Neural progenitor cell (in vitro differentiated cells): ENCODE measurements around the gene NRGN. TPM values are rescaled to one million over a fixed set of nuclear protein-coding genes. Genes with fewer than 3 reads are reported as not detected.

Experiments used
- DNase-seq: peaks from one replicate; pipeline ENCODE4 v3.0.0-alpha.2; 2016; ENCODE audit warnings: low spot score
- H2AFZ ChIP-seq: fragments of 200-600 bp; sonication (generic); replicated peaks from 2 replicates; pipeline ENCODE4 v1.6.1; 2016; ENCODE audit warnings: antibody characterized with exemption
- H3F3A ChIP-seq: fragments of 200-600 bp; sonication (generic); 2 replicates; pipeline ENCODE4 v1.6.1; 2016; ENCODE audit warnings: antibody characterized with exemption, low read depth
- H3K27ac ChIP-seq: fragments of 200-600 bp; sonication (generic); 2 replicates; pipeline ENCODE4 v1.5.1; 2016; ENCODE audit warnings: mild to moderate bottlenecking
- H3K27me3 ChIP-seq: fragments of 200-600 bp; sonication (generic); 2 replicates; pipeline ENCODE4 v1.6.1; 2016; ENCODE audit warnings: mild to moderate bottlenecking, moderate library complexity
- H3K36me3 ChIP-seq: fragments of 200-600 bp; sonication (generic); 2 replicates; pipeline ENCODE4 v1.5.1; 2016
- H3K4me1 ChIP-seq: fragments of 200-600 bp; sonication (generic); 2 replicates; pipeline ENCODE4 v1.6.1; 2016; ENCODE audit warnings: mixed run types
- H3K4me2 ChIP-seq: fragments of 200-600 bp; sonication (generic); 2 replicates; pipeline ENCODE4 v1.6.1; 2016
- H3K4me3 ChIP-seq: fragments of 200-600 bp; sonication (generic); 2 replicates; pipeline ENCODE4 v1.5.1; 2016
- H3K79me2 ChIP-seq: fragments of 200-600 bp; sonication (generic); 2 replicates; pipeline ENCODE4 v1.6.1; 2016; ENCODE audit warnings: low read depth
- H3K9ac ChIP-seq: fragments of 200-600 bp; sonication (generic); 2 replicates; pipeline ENCODE4 v1.6.1; 2016
- H3K9me3 ChIP-seq: fragments of 200-600 bp; sonication (generic); 2 replicates; pipeline ENCODE4 v1.5.1; 2016; ENCODE audit warnings: low read depth
- H4K20me1 ChIP-seq: fragments of 200-600 bp; sonication (generic); 2 replicates; pipeline ENCODE4 v1.6.1; 2016; ENCODE audit warnings: low read depth
- H3K27ac Mint-ChIP-seq: 3 replicates; pipeline ENCODE4 v1.8.0; 2021; ENCODE audit warnings: mixed read lengths
- H3K27me3 Mint-ChIP-seq: 2 replicates; pipeline ENCODE4 v1.8.0; 2022; ENCODE audit warnings: low read depth, mild to moderate bottlenecking, inconsistent platforms, moderate library complexity, mixed read lengths; ENCODE audit not compliant: insufficient read depth
- H3K36me3 Mint-ChIP-seq: 3 replicates; pipeline ENCODE4 v1.8.0; 2021; ENCODE audit warnings: mixed read lengths
- H3K4me1 Mint-ChIP-seq: 3 replicates; pipeline ENCODE4 v1.8.0; 2021; ENCODE audit warnings: mixed read lengths
- H3K4me3 Mint-ChIP-seq: 3 replicates; pipeline ENCODE4 v1.8.0; 2021; ENCODE audit warnings: mild to moderate bottlenecking, moderate library complexity, mixed read lengths
- H3K9me3 Mint-ChIP-seq: 3 replicates; pipeline ENCODE4 v1.8.0; 2020; ENCODE audit warnings: mixed read lengths
- CTCF ChIP-seq: fragments of 200-600 bp; sonication (generic); IDR thresholded peaks from 2 replicates; pipeline ENCODE4 v1.5.1; 2017; ENCODE audit warnings: antibody characterized with exemption, mild to moderate bottlenecking
- EZH2 ChIP-seq: fragments of 200-600 bp; sonication (generic); IDR thresholded peaks from 2 replicates; pipeline ENCODE4 v1.6.1; 2017; ENCODE audit warnings: antibody characterized with exemption, mild to moderate bottlenecking, moderate library complexity
- EZH2phosphoT487 ChIP-seq: fragments of 200-600 bp; sonication (generic); IDR thresholded peaks from 2 replicates; pipeline ENCODE4 v1.6.1; 2017; ENCODE audit warnings: antibody characterized with exemption
- total RNA-seq: library from RNA; depleted of rRNA; stranded (reverse); fragments of >200 nt; gene quantifications from 2 replicates; pipeline ENCODE4 v1.2.3, GENCODE V29; 2015; ENCODE audit warnings: low replicate concordance

NRGN gene
- total RNA-seq, 1 donor from 2014 or later = 0.39 TPM

- TF ChIP-seq CTCF (no peak), EZH2phosphoT487 (no peak), EZH2 (no peak)
- no peaks in the 10 kb centered on the region for H3K79me2 ChIP-seq
- peaks cover 27% of the 10 kb centered on the region for H3K4me1 ChIP-seq
- DNase-seq = no peak
- H3F3A ChIP-seq = peaks cover 17% of the 10 kb centered on the region
- no peak overlapping the region for H3K4me2 ChIP-seq
- no peaks in the 10 kb centered on the region for H3K9me3 Mint-ChIP-seq
- no peak overlapping the region for H3K27ac Mint-ChIP-seq
- H2AFZ ChIP-seq = no peak overlapping the region
- H3K36me3 Mint-ChIP-seq = no peaks in the 10 kb centered on the region
- H3K4me3 ChIP-seq = no peak overlapping the region
- H3K9me3 ChIP-seq = no peaks in the 10 kb centered on the region
- H3K9ac ChIP-seq = no peak overlapping the region
- H4K20me1 ChIP-seq = no peaks in the 10 kb centered on the region
- H3K27me3 ChIP-seq = peaks cover 90% of the 10 kb centered on the region
- H3K4me3 Mint-ChIP-seq = peak overlapping the region; percentile 83
- peaks cover 56% of the 10 kb centered on the region for H3K4me1 Mint-ChIP-seq
- no peaks in the 10 kb centered on the region for H3K36me3 ChIP-seq
- peaks cover 19% of the 10 kb centered on the region for H3K27me3 Mint-ChIP-seq
- no peak overlapping the region for H3K27ac ChIP-seq
Observed at GRCh38 chr11:124719534-124719933, 20.2 kb upstream of the NRGN start.

- Mint-ChIP-seq H3K27ac (peak overlapping the region; percentile 20), H3K36me3 (no peaks in the 10 kb centered on the region), H3K27me3 (peaks cover 29% of the 10 kb centered on the region), H3K9me3 (no peaks in the 10 kb centered on the region), H3K4me3 (no peak overlapping the region), H3K4me1 (peaks cover 71% of the 10 kb centered on the region)
- no peak overlapping the region for H3K4me2 ChIP-seq
- H3K36me3 ChIP-seq = no peaks in the 10 kb centered on the region
- no peak overlapping the region for H3K27ac ChIP-seq
- no peaks in the 10 kb centered on the region for H4K20me1 ChIP-seq
- no peaks in the 10 kb centered on the region for H3K79me2 ChIP-seq
- no peak overlapping the region for H2AFZ ChIP-seq
- no peak overlapping the region for H3K9ac ChIP-seq
- TF ChIP-seq EZH2phosphoT487 (no peak), EZH2 (no peak)
- no peaks in the 10 kb centered on the region for H3K9me3 ChIP-seq
- H3F3A ChIP-seq = peaks cover 17% of the 10 kb centered on the region
- no peak overlapping the region for H3K4me3 ChIP-seq
- H3K4me1 ChIP-seq = peaks cover 42% of the 10 kb centered on the region
- no peak for DNase-seq
- peaks cover 83% of the 10 kb centered on the region for H3K27me3 ChIP-seq
Observed at GRCh38 chr11:124722176-124722575, 17.6 kb upstream of the NRGN start.

- TF ChIP-seq CTCF (no peak), EZH2 (no peak), EZH2phosphoT487 (no peak)
- Histone ChIP-seq H3K27ac (no peak overlapping the region), H3K9me3 (no peaks in the 10 kb centered on the region), H3K36me3 (no peaks in the 10 kb centered on the region), H3F3A (no peaks in the 10 kb centered on the region), H3K79me2 (no peaks in the 10 kb centered on the region), H3K4me1 (peaks cover 28% of the 10 kb centered on the region), H3K4me2 (peak overlapping the region; percentile 31), H2AFZ (peak overlapping the region; percentile 63), H3K9ac (no peak overlapping the region), H4K20me1 (no peaks in the 10 kb centered on the region), H3K4me3 (no peak overlapping the region), H3K27me3 (peaks cover 54% of the 10 kb centered on the region)
- H3K4me1 Mint-ChIP-seq = peaks cover 60% of the 10 kb centered on the region
- H3K27me3 Mint-ChIP-seq = peaks cover 21% of the 10 kb centered on the region
- no peaks in the 10 kb centered on the region for H3K36me3 Mint-ChIP-seq
- H3K27ac Mint-ChIP-seq = peak overlapping the region; percentile 64
- peak overlapping the region; percentile 15 for H3K4me3 Mint-ChIP-seq
- DNase-seq = no peak
- H3K9me3 Mint-ChIP-seq = no peaks in the 10 kb centered on the region
Observed at GRCh38 chr11:124724979-124725718, 14.6 kb upstream of the NRGN start.

GRCh38 chr11:124725719-124726105 lies 14.0 kb upstream of the NRGN start:
- Histone ChIP-seq H3K36me3 (no peaks in the 10 kb centered on the region), H3K4me3 (no peak overlapping the region), H3F3A (no peaks in the 10 kb centered on the region), H3K79me2 (no peaks in the 10 kb centered on the region), H3K4me2 (no peak overlapping the region), H3K27me3 (peaks cover 48% of the 10 kb centered on the region), H4K20me1 (no peaks in the 10 kb centered on the region), H3K9ac (no peak overlapping the region), H2AFZ (no peak overlapping the region), H3K9me3 (no peaks in the 10 kb centered on the region), H3K4me1 (peaks cover 28% of the 10 kb centered on the region), H3K27ac (no peak overlapping the region)
- Mint-ChIP-seq H3K4me3 (peak overlapping the region; percentile 20), H3K4me1 (peaks cover 59% of the 10 kb centered on the region), H3K36me3 (no peaks in the 10 kb centered on the region), H3K27ac (peak overlapping the region; percentile 0), H3K27me3 (peaks cover 21% of the 10 kb centered on the region), H3K9me3 (no peaks in the 10 kb centered on the region)
- TF ChIP-seq EZH2 = no peak
- no peak for TF ChIP-seq CTCF
- no peak for TF ChIP-seq EZH2phosphoT487
- DNase-seq = no peak
